GM12878 (cell line): Measurements from ENCODE around the gene PLCG1. TPM values are rescaled to one million over a fixed set of nuclear protein-coding genes. Genes with fewer than 3 reads are reported as not detected.

Experiments used
- ATF2 ChIP-seq: IDR thresholded peaks from 2 replicates; pipeline ENCODE4 v1.6.1; 2012; ENCODE audit warnings: low read length, inconsistent platforms
- BCLAF1 ChIP-seq: fragments of 450-650 bp; IDR thresholded peaks from 2 replicates; pipeline ENCODE4 v1.6.1; 2017; ENCODE audit warnings: antibody characterized with exemption, mild to moderate bottlenecking, moderate library complexity
- BHLHE40 ChIP-seq, 2 experiments: fragments of 450-650 bp in 1 of 2; IDR thresholded peaks; 2 replicates each; pipeline ENCODE4 v1.6.1; 2011 to 2017; ENCODE audit warnings: low read depth in 2 of 2, borderline replicate concordance in 1 of 2, improper control_type of control experiment in 1 of 2, low read length in 1 of 2, mild to moderate bottlenecking in 1 of 2
- BRCA1 ChIP-seq: IDR thresholded peaks from 2 replicates; pipeline ENCODE4 v1.6.1; 2011; ENCODE audit warnings: low read depth, low read length, improper control_type of control experiment
- CHD4 ChIP-seq: fragments of 200-600 bp; sonication (generic); IDR thresholded peaks from 2 replicates; pipeline ENCODE4 v1.6.1; 2016; ENCODE audit warnings: mild to moderate bottlenecking
- CREB1 ChIP-seq: IDR thresholded peaks from 2 replicates; pipeline ENCODE4 v1.6.1; 2012; ENCODE audit warnings: low read depth, mild to moderate bottlenecking, inconsistent platforms
- EP300 ChIP-seq, 2 experiments: fragments of 150-350 bp in 1 of 2; IDR thresholded peaks; 2 replicates each; pipeline ENCODE4 v1.6.1; 2011 to 2012; ENCODE audit warnings: low read depth in 2 of 2, low read length in 2 of 2, borderline replicate concordance in 1 of 2, improper control_type of control experiment in 1 of 2, inconsistent platforms in 1 of 2; ENCODE audit not compliant: control insufficient read depth in 1 of 2
- GATAD2B ChIP-seq: fragments of 450-650 bp; conservative IDR thresholded peaks from 2 replicates; pipeline ENCODE4 v1.6.1; 2017; ENCODE audit warnings: low read depth, mild to moderate bottlenecking, moderate library complexity
- MLLT1 ChIP-seq: fragments of 450-650 bp; IDR thresholded peaks from 2 replicates; pipeline ENCODE4 v1.6.1; 2016; ENCODE audit warnings: mild to moderate bottlenecking
- MTA2 ChIP-seq: fragments of 450-650 bp; IDR thresholded peaks from 2 replicates; pipeline ENCODE4 v1.6.1; 2016; ENCODE audit warnings: low read depth, mild to moderate bottlenecking, moderate library complexity
- MYB ChIP-seq: fragments of 150-350 bp; IDR thresholded peaks from 2 replicates; pipeline ENCODE4 v1.6.1; 2014; ENCODE audit warnings: mild to moderate bottlenecking, low read depth, low read length, borderline replicate concordance
- NBN ChIP-seq: fragments of 450-650 bp; IDR thresholded peaks from 2 replicates; pipeline ENCODE4 v1.6.1; 2016
- POLR2A ChIP-seq: IDR thresholded peaks from 2 replicates; pipeline ENCODE4 v1.6.1; 2011; ENCODE audit warnings: low read depth, mild to moderate bottlenecking, low read length
- RAD51 ChIP-seq: fragments of 450-650 bp; IDR thresholded peaks from 2 replicates; pipeline ENCODE4 v1.6.1; 2016; ENCODE audit warnings: moderate library complexity, mild to moderate bottlenecking, inconsistent platforms
- SIN3A ChIP-seq: IDR thresholded peaks from 2 replicates; pipeline ENCODE4 v1.6.1; 2012; ENCODE audit warnings: low read depth, low read length, improper control_type of control experiment
- SMAD5 ChIP-seq: IDR thresholded peaks from 2 replicates; pipeline ENCODE4 v1.6.1; 2016; ENCODE audit warnings: antibody characterized with exemption, low read depth
- SMC3 ChIP-seq: IDR thresholded peaks from 2 replicates; pipeline ENCODE4 v1.6.1; 2011; ENCODE audit warnings: low read length, improper control_type of control experiment, borderline replicate concordance
- TCF3 ChIP-seq: IDR thresholded peaks from 2 replicates; pipeline ENCODE4 v1.6.1; 2012; ENCODE audit warnings: low read depth, mild to moderate bottlenecking, low read length, borderline replicate concordance; ENCODE audit not compliant: insufficient read depth
- TCF7 ChIP-seq: IDR thresholded peaks from 2 replicates; pipeline ENCODE4 v1.6.1; 2014; ENCODE audit warnings: antibody characterized with exemption, borderline replicate concordance
- ZNF217 ChIP-seq: fragments of 450-650 bp; IDR thresholded peaks from 2 replicates; pipeline ENCODE4 v1.6.1; 2017; ENCODE audit warnings: antibody characterized with exemption, mild to moderate bottlenecking
- polyA plus RNA-seq, 11 experiments: library from polyadenylated mRNA; depleted of rRNA in 4 of 11; unstranded in 6 of 11; stranded (reverse) in 5 of 11; fragments of >200 nt; fragmentation: Nextera tagmentation in 4 of 11; fragmentation: Illumina TruSeq in 1 of 11; extraction: Ambion mirVana in 4 of 11; extraction: Trizol in 1 of 11; gene quantifications; 1 replicate in 1 of 11; 2 replicates in 10 of 11; pipeline versions ENCODE4 v1.2.1 to v1.2.3, GENCODE V29; 2011 to 2016; ENCODE audit warnings: inconsistent platforms in 2 of 11, missing spikeins in 2 of 11, low read depth in 1 of 11
- total RNA-seq, 4 experiments: library from RNA; depleted of rRNA in 3 of 4; stranded (reverse); fragments of >200 nt in 3 of 4; fragmentation: Illumina TruSeq in 1 of 4; extraction: Trizol in 1 of 4; gene quantifications; 2 replicates each; pipeline versions ENCODE4 v1.2.1 to v1.2.3, GENCODE V29; 2013 to 2021
- TF ChIP-seq, protein P1 (sequence below): fragments of 450-650 bp; IDR thresholded peaks from 2 replicates; pipeline ENCODE4 v1.6.1; 2014; ENCODE audit warnings: mild to moderate bottlenecking
- TF ChIP-seq, protein P2 (sequence below), 3 experiments: IDR thresholded peaks in 2 of 3; conservative IDR thresholded peaks in 1 of 3; 2 replicates each; pipeline ENCODE4 v1.5.1; 2011; ENCODE audit warnings: low read depth in 3 of 3, low read length in 3 of 3, mild to moderate bottlenecking in 3 of 3, control low read depth in 2 of 3, moderate library complexity in 2 of 3, inconsistent platforms in 1 of 3, mixed read lengths in 1 of 3; ENCODE audit not compliant: control insufficient read depth in 2 of 3, insufficient read depth in 1 of 3; ENCODE audit errors: extremely low read depth in 1 of 3

PLCG1 gene
- total and polyA plus RNA-seq, 10 of the 15 experiments (the other 5 are each of a cell fraction or from before 2014, with no cell fraction given): 2.6 to 114 (median 45.3) TPM

DNA sequence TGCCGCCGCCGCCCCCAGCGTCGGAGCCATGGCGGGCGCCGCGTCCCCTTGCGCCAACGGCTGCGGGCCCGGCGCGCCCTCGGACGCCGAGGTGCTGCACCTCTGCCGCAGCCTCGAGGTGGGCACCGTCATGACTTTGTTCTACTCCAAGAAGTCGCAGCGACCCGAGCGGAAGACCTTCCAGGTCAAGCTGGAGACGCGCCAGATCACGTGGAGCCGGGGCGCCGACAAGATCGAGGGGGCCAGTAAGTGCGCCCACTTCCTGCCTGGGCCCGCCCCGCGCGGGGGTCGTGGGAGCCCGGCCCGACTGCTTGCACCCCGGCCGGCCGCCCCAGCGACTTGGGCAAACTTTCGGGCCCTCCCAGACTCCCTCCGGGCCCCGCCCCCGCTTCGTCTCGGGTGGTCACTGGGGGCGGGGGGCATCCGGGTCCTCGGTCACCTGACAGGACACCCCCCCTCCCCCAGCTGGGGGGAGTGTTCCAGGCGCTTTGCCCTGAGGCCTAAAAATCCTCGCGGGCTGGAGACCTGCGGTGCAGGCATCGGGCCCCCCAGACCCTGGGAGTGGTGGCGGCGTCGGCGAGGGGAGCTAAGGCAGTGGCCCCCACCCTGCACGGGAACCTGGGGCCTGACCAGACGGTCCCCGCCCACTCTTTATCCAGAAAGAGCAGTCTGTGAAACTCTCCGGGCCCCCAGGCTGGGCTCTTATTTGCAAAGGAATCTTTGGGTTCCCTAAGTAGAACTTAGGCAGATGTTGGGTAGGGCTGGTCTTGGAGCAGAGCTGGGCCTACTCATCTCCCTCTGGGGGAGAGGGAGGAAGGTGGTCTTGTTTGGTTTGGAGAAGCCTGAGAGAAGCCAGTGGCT lies 501 bp downstream of the PLCG1 start (continued):
- TF ChIP-seq, protein P1, sequence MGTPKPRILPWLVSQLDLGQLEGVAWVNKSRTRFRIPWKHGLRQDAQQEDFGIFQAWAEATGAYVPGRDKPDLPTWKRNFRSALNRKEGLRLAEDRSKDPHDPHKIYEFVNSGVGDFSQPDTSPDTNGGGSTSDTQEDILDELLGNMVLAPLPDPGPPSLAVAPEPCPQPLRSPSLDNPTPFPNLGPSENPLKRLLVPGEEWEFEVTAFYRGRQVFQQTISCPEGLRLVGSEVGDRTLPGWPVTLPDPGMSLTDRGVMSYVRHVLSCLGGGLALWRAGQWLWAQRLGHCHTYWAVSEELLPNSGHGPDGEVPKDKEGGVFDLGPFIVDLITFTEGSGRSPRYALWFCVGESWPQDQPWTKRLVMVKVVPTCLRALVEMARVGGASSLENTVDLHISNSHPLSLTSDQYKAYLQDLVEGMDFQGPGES: 0 out of 2 replicates have a peak, but pooled peaks have one; percentile 30
- TF ChIP-seq SIN3A (no peak), ZNF217 (no peak), TCF3 (no peak), TCF7 (no peak), BHLHE40 (IDR thresholded peaks at IDR 0.05; ENCODE audit: borderline replicate concordance in 1 of 2, low read depth in 2 of 2, low read length in 1 of 2) (peak; percentile 77 to 84), SMC3 (no peak), EP300 (IDR thresholded peaks at IDR 0.05; ENCODE audit: borderline replicate concordance in 1 of 2, control insufficient read depth in 1 of 2, low read depth in 2 of 2, low read length in 2 of 2) (no peak; a peak in 1 of 4 replicates), BRCA1 (no peak), CHD4 (no peak), NBN (no peak), SMAD5 (no peak), GATAD2B (peak; percentile 57), MLLT1 (no peak), POLR2A (peak; percentile 60; the same call in 1 of the 2 replicates), CREB1 (0 out of 2 replicates have a peak, but pooled peaks have one; percentile 11), MTA2 (no peak), RAD51 (peak; percentile 79), BCLAF1 (no peak), ATF2 (no peak), MYB (no peak)
- TF ChIP-seq, protein P2, sequence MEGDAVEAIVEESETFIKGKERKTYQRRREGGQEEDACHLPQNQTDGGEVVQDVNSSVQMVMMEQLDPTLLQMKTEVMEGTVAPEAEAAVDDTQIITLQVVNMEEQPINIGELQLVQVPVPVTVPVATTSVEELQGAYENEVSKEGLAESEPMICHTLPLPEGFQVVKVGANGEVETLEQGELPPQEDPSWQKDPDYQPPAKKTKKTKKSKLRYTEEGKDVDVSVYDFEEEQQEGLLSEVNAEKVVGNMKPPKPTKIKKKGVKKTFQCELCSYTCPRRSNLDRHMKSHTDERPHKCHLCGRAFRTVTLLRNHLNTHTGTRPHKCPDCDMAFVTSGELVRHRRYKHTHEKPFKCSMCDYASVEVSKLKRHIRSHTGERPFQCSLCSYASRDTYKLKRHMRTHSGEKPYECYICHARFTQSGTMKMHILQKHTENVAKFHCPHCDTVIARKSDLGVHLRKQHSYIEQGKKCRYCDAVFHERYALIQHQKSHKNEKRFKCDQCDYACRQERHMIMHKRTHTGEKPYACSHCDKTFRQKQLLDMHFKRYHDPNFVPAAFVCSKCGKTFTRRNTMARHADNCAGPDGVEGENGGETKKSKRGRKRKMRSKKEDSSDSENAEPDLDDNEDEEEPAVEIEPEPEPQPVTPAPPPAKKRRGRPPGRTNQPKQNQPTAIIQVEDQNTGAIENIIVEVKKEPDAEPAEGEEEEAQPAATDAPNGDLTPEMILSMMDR (IDR thresholded peaks at IDR 0.05 in 2 of 3, conservative IDR thresholded peaks at IDR 0.05 in 1 of 3; ENCODE audit: control insufficient read depth in 2 of 3, extremely low read depth in 1 of 3, insufficient read depth in 1 of 3, low read depth in 3 of 3, low read length in 3 of 3): no peak
